ENCODE results near the gene CEND1.

The CEND1 gene

GRCh38 chr11:789943-790342, at the start of gene CEND1:
Gene CEND1 (minus strand): TSS chr11:790090. CDS start chr11:788576, 1,514 bp downstream.
- DNase-seq = no peak

- no peak for DNase-seq
These were observed 49.4 kb upstream of the CEND1 start for GRCh38 chr11:839280-839623.

- DNase-seq = peak in 1 of 2 experiments; percentile 21
These were observed 48.8 kb upstream of the CEND1 start for GRCh38 chr11:838441-839279.

- no peak for DNase-seq
These were observed 48.1 kb upstream of the CEND1 start for GRCh38 chr11:837990-838307.

GRCh38 chr11:837189-837989, 47.5 kb upstream of the CEND1 start:
- no peak for DNase-seq

- DNase-seq = no peak
These were observed 46.8 kb upstream of the CEND1 start for GRCh38 chr11:836700-837099.

- DNase-seq = no peak
These were observed 46.4 kb upstream of the CEND1 start for GRCh38 chr11:836274-836673.

- no peak for DNase-seq
These were observed 44.8 kb upstream of the CEND1 start for GRCh38 chr11:834371-835316.

- no peak for DNase-seq
These were observed 44.0 kb upstream of the CEND1 start for GRCh38 chr11:833849-834311.

- peak in 1 of 2 experiments; percentile 24 for DNase-seq
These were observed 43.4 kb upstream of the CEND1 start for GRCh38 chr11:833114-833791.

- peak in 1 of 2 experiments; percentile 40 for DNase-seq
These were observed 42.7 kb upstream of the CEND1 start, which contains the start of gene CD151 for GRCh38 chr11:832529-833113. Gene CD151 (plus strand): TSS chr11:832952. CDS start chr11:836070, 3,118 bp downstream.

GRCh38 chr11:831961-832528, 42.2 kb upstream of the CEND1 start:
- DNase-seq = no peak

GRCh38 chr11:831118-831864, 41.4 kb upstream of the CEND1 start:
- no peak for DNase-seq

- peak; percentile 66 for DNase-seq
These were observed 40.6 kb upstream of the CEND1 start for GRCh38 chr11:830295-831117.

GRCh38 chr11:829847-830294, 40.0 kb upstream of the CEND1 start:
- DNase-seq = no peak

- DNase-seq = no peak
These were observed 39.4 kb upstream of the CEND1 start for GRCh38 chr11:829176-829846.

- DNase-seq = no peak
These were observed 38.8 kb upstream of the CEND1 start for GRCh38 chr11:828506-829175.

GRCh38 chr11:827897-828192, 38.0 kb upstream of the CEND1 start, which contains the start of gene CRACR2B:
Gene CRACR2B (plus strand): TSS chr11:827919. CDS start chr11:828608, 689 bp downstream.
- DNase-seq = no peak
